Measurements from ENCODE around the gene SERPIND1. TPM values are rescaled to one million over a fixed set of nuclear protein-coding genes. Genes with fewer than 3 reads are reported as not detected.

Gene SERPIND1
- total and polyA plus RNA-seq, 10 of the 15 experiments (the other 5 are each of a cell fraction or from before 2014, with no cell fraction given) = 0.08 to 0.85 (median 0.38) TPM; not detected in 1

DNA sequence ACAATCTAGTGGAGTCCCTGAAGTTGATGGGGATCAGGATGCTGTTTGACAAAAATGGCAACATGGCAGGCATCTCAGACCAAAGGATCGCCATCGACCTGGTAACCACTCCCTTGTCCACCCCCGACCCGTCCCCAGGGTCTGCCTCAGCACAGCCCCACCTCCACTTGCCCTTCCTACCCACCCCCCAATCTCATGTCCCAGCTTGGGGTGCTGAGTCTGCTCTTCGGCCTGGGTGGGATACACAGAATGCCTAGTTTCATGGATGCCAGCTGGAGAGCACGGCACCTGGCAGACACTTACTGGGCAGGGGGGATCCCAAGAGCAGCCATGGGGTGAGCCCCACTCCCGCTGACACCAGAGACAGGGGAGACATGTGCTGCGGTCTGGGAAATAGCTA lies 12.1 kb downstream of the SERPIND1 start (continued):
- TF ChIP-seq PRDM15 (CRISPR knock-in tag; IDR thresholded peaks at IDR 0.05) (no peak), SMAD5 (IDR thresholded peaks at IDR 0.05; ENCODE audit: low read depth) (no peak), KDM1A (IDR thresholded peaks at IDR 0.05; ENCODE audit: borderline replicate concordance) (no peak), MLLT1 (IDR thresholded peaks at IDR 0.05) (no peak), CREB1 (IDR thresholded peaks at IDR 0.05; ENCODE audit: low read depth) (no peak), BCL11A (IDR thresholded peaks at IDR 0.05; ENCODE audit: low read depth, low read length) (no peak), BACH1 (IDR thresholded peaks at IDR 0.05; ENCODE audit: borderline replicate concordance) (no peak), IRF3 (IDR thresholded peaks at IDR 0.05) (no peak)
- TF ChIP-seq, protein P1, sequence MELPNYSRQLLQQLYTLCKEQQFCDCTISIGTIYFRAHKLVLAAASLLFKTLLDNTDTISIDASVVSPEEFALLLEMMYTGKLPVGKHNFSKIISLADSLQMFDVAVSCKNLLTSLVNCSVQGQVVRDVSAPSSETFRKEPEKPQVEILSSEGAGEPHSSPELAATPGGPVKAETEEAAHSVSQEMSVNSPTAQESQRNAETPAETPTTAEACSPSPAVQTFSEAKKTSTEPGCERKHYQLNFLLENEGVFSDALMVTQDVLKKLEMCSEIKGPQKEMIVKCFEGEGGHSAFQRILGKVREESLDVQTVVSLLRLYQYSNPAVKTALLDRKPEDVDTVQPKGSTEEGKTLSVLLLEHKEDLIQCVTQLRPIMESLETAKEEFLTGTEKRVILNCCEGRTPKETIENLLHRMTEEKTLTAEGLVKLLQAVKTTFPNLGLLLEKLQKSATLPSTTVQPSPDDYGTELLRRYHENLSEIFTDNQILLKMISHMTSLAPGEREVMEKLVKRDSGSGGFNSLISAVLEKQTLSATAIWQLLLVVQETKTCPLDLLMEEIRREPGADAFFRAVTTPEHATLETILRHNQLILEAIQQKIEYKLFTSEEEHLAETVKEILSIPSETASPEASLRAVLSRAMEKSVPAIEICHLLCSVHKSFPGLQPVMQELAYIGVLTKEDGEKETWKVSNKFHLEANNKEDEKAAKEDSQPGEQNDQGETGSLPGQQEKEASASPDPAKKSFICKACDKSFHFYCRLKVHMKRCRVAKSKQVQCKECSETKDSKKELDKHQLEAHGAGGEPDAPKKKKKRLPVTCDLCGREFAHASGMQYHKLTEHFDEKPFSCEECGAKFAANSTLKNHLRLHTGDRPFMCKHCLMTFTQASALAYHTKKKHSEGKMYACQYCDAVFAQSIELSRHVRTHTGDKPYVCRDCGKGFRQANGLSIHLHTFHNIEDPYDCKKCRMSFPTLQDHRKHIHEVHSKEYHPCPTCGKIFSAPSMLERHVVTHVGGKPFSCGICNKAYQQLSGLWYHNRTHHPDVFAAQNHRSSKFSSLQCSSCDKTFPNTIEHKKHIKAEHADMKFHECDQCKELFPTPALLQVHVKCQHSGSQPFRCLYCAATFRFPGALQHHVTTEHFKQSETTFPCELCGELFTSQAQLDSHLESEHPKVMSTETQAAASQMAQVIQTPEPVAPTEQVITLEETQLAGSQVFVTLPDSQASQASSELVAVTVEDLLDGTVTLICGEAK (IDR thresholded peaks at IDR 0.05; ENCODE audit: borderline replicate concordance) = no peak

Measured in GM12878 (cell line).